WTC11 (cell line): ENCODE results near the gene VSNL1. TPM values are rescaled to one million over a fixed set of nuclear protein-coding genes. Genes with fewer than 3 reads are reported as not detected.

Source experiments
- ATAC-seq: fragments of 200-7000 bp; cut with Tn5 transposase; 2 replicates; pipeline ENCODE4 v1.10.0; 2021; ENCODE audit warnings: mild to moderate bottlenecking, moderate library complexity
- CTCF ChIA-PET: fragments of 300-600 bp; sonication (Branson Sonifier 250); formaldehyde crosslinking; loops from one replicate; lab custom pipeline; 2021; ENCODE audit warnings: antibody characterized with exemption; lab: Charles Lee
- POLR2A ChIA-PET: fragments of 350-600 bp; sonication (Branson Sonifier 250); formaldehyde crosslinking; loops from one replicate; lab custom pipeline; 2021; ENCODE audit warnings: antibody characterized with exemption; lab: Charles Lee
- DNase-seq: peaks from one replicate; pipeline ENCODE4 v3.0.0; 2021; ENCODE audit warnings: low spot score
- H3K27ac Mint-ChIP-seq: 2 replicates; pipeline ENCODE4 v1.8.0; 2021; ENCODE audit warnings: mixed read lengths
- H3K27me3 Mint-ChIP-seq: 2 replicates; pipeline ENCODE4 v1.8.0; 2021; ENCODE audit warnings: low read depth, mild to moderate bottlenecking, moderate library complexity, mixed read lengths
- H3K36me3 Mint-ChIP-seq: 2 replicates; pipeline ENCODE4 v1.8.0; 2021; ENCODE audit warnings: mixed read lengths
- H3K4me1 Mint-ChIP-seq: 2 replicates; pipeline ENCODE4 v1.8.0; 2022; ENCODE audit warnings: mixed read lengths
- H3K4me3 Mint-ChIP-seq: 2 replicates; pipeline ENCODE4 v1.8.0; 2021; ENCODE audit warnings: mild to moderate bottlenecking, moderate library complexity, mixed read lengths
- H3K9me3 Mint-ChIP-seq: 2 replicates; pipeline ENCODE4 v1.8.0; 2021; ENCODE audit warnings: mixed read lengths
- ATF1 ChIP-seq: sonication (generic); formaldehyde crosslinking; IDR thresholded peaks from 2 replicates; pipeline ENCODE4 v1.8.1; 2023; ENCODE audit warnings: mild to moderate bottlenecking, moderate library complexity, missing genetic modification reagents
- ELF4 ChIP-seq: sonication (generic); formaldehyde crosslinking; IDR thresholded peaks from 2 replicates; pipeline ENCODE4 v1.8.1; 2022; ENCODE audit warnings: low read depth, mild to moderate bottlenecking, moderate library complexity, missing genetic modification reagents
- FOXK1 ChIP-seq: sonication (generic); formaldehyde crosslinking; IDR thresholded peaks from 2 replicates; pipeline ENCODE4 v1.8.0; 2022; ENCODE audit warnings: mild to moderate bottlenecking, moderate library complexity, missing genetic modification reagents
- GTF2I ChIP-seq: fragments of 250-450 bp; sonication (Bioruptor Pico); conservative IDR thresholded peaks from 2 replicates; pipeline ENCODE4 v1.4.0; 2021; ENCODE audit warnings: mild to moderate bottlenecking
- IRF2 ChIP-seq: sonication (generic); formaldehyde crosslinking; IDR thresholded peaks from 2 replicates; pipeline ENCODE4 v1.8.0; 2022; ENCODE audit warnings: low read depth, missing genetic modification reagents, borderline replicate concordance
- JAZF1 ChIP-seq: fragments of 250-450 bp; sonication (Bioruptor Pico); IDR thresholded peaks from 2 replicates; pipeline ENCODE4 v1.9.0; 2021; ENCODE audit warnings: moderate library complexity, mild to moderate bottlenecking, inconsistent platforms
- JUN ChIP-seq: sonication (generic); formaldehyde crosslinking; IDR thresholded peaks from 2 replicates; pipeline ENCODE4 v1.8.0; 2023; ENCODE audit warnings: mild to moderate bottlenecking, missing genetic modification reagents
- NFE2L1 ChIP-seq: sonication (generic); formaldehyde crosslinking; IDR thresholded peaks from 2 replicates; pipeline ENCODE4 v1.8.1; 2023; ENCODE audit warnings: missing genetic modification reagents
- SOX15 ChIP-seq: fragments of 250-450 bp; sonication (Bioruptor Pico); IDR thresholded peaks from 2 replicates; pipeline ENCODE4 v1.9.0; 2021; ENCODE audit warnings: mild to moderate bottlenecking
- TEAD1 ChIP-seq: sonication (generic); formaldehyde crosslinking; IDR thresholded peaks from 2 replicates; pipeline ENCODE4 v1.8.0; 2022; ENCODE audit warnings: mild to moderate bottlenecking, missing genetic modification reagents
- TP53 ChIP-seq: sonication (generic); formaldehyde crosslinking; IDR thresholded peaks from 2 replicates; pipeline ENCODE4 v1.8.1; 2023; ENCODE audit warnings: mild to moderate bottlenecking, missing genetic modification reagents
- ZNF121 ChIP-seq: sonication (generic); formaldehyde crosslinking; IDR thresholded peaks from 2 replicates; pipeline ENCODE4 v1.8.0; 2023; ENCODE audit warnings: missing genetic modification reagents
- ZNF219 ChIP-seq: sonication (generic); formaldehyde crosslinking; IDR thresholded peaks from 2 replicates; pipeline ENCODE4 v1.8.0; 2023; ENCODE audit warnings: missing genetic modification reagents, mild to moderate bottlenecking, borderline replicate concordance
- ZNF317 ChIP-seq: sonication (generic); formaldehyde crosslinking; IDR thresholded peaks from 2 replicates; pipeline ENCODE4 v1.8.1; 2023; ENCODE audit warnings: low read depth, mild to moderate bottlenecking, moderate library complexity, missing genetic modification reagents, borderline replicate concordance
- ZNF416 ChIP-seq: fragments of 250-450 bp; sonication (Bioruptor Pico); IDR thresholded peaks from 2 replicates; pipeline ENCODE4 v1.9.0; 2021; ENCODE audit warnings: mild to moderate bottlenecking, inconsistent platforms
- ZNF423 ChIP-seq: fragments of 250-450 bp; sonication (Bioruptor Pico); IDR thresholded peaks from 2 replicates; pipeline ENCODE4 v2.1.2; 2022; ENCODE audit warnings: mild to moderate bottlenecking, moderate library complexity
- total RNA-seq: library from RNA; stranded (reverse); gene quantifications from 3 replicates; pipeline ENCODE4 v1.2.3, GENCODE V29; 2021
- TF ChIP-seq, protein P1 (sequence below): sonication (generic); formaldehyde crosslinking; IDR thresholded peaks from 2 replicates; pipeline ENCODE4 v1.8.1; 2023; ENCODE audit warnings: mild to moderate bottlenecking, missing genetic modification reagents, moderate library complexity
- TF ChIP-seq, protein P2 (sequence below): fragments of 200-600 bp; IDR thresholded peaks from 2 replicates; pipeline ENCODE4 v1.8.0; 2022; ENCODE audit warnings: antibody characterized with exemption
- TF ChIP-seq, protein P3 (sequence below): fragments of 250-450 bp; sonication (Bioruptor Pico); conservative IDR thresholded peaks from 2 replicates; pipeline ENCODE4 v1.9.0; 2021; ENCODE audit warnings: mild to moderate bottlenecking
- TF ChIP-seq, protein P4 (sequence below): sonication (generic); formaldehyde crosslinking; IDR thresholded peaks from 2 replicates; pipeline ENCODE4 v1.8.0; 2022; ENCODE audit warnings: mild to moderate bottlenecking, missing genetic modification reagents
- TF ChIP-seq, protein P5 (sequence below): sonication (generic); formaldehyde crosslinking; IDR thresholded peaks from 2 replicates; pipeline ENCODE4 v1.8.1; 2023; ENCODE audit warnings: mild to moderate bottlenecking, moderate library complexity, missing genetic modification reagents
- TF ChIP-seq, protein P6 (sequence below): fragments of 250-450 bp; sonication (Bioruptor Pico); IDR thresholded peaks from 2 replicates; pipeline ENCODE4 v1.9.0; 2021; ENCODE audit warnings: mild to moderate bottlenecking
- TF ChIP-seq, protein P7 (sequence below): sonication (generic); formaldehyde crosslinking; IDR thresholded peaks from 2 replicates; pipeline ENCODE4 v1.8.0; 2023; ENCODE audit warnings: missing genetic modification reagents, mild to moderate bottlenecking, borderline replicate concordance
- TF ChIP-seq, protein P8 (sequence below): sonication (generic); formaldehyde crosslinking; IDR thresholded peaks from 2 replicates; pipeline ENCODE4 v1.8.1; 2023; ENCODE audit warnings: mild to moderate bottlenecking, missing genetic modification reagents

VSNL1 gene
- total RNA-seq, 1 experiment from 2014 or later: 78.4 TPM

DNA sequence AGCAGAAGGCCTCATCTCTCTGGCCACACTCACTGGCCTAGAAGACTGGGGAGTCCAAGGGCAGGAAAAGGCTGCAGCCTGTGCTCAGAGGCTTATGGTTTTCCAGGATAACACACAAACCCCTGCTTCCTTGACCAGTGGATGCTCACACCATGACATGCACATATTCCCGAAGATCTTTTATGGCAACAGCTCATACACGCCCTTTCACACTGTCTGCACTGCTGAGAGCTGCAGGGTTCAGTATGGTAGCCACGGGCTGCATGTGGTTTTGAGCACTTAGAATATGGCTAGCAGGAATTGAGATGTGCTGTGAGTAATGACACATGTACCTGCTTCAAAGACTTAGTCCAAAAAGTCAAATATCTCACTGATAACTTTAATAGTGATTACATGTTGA lies 95.8 kb downstream of the VSNL1 start (continued):
- TF ChIP-seq, protein P1, sequence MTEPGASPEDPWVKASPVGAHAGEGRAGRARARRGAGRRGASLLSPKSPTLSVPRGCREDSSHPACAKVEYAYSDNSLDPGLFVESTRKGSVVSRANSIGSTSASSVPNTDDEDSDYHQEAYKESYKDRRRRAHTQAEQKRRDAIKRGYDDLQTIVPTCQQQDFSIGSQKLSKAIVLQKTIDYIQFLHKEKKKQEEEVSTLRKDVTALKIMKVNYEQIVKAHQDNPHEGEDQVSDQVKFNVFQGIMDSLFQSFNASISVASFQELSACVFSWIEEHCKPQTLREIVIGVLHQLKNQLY (CRISPR knock-in tag): no peak
- TF ChIP-seq JUN (CRISPR knock-in tag): no peak
- TF ChIP-seq ZNF219 (CRISPR knock-in tag): no peak
- TF ChIP-seq GTF2I: no peak
- TF ChIP-seq ATF1: no peak
- no peak for TF ChIP-seq ZNF121
- TF ChIP-seq, protein P2, sequence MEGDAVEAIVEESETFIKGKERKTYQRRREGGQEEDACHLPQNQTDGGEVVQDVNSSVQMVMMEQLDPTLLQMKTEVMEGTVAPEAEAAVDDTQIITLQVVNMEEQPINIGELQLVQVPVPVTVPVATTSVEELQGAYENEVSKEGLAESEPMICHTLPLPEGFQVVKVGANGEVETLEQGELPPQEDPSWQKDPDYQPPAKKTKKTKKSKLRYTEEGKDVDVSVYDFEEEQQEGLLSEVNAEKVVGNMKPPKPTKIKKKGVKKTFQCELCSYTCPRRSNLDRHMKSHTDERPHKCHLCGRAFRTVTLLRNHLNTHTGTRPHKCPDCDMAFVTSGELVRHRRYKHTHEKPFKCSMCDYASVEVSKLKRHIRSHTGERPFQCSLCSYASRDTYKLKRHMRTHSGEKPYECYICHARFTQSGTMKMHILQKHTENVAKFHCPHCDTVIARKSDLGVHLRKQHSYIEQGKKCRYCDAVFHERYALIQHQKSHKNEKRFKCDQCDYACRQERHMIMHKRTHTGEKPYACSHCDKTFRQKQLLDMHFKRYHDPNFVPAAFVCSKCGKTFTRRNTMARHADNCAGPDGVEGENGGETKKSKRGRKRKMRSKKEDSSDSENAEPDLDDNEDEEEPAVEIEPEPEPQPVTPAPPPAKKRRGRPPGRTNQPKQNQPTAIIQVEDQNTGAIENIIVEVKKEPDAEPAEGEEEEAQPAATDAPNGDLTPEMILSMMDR: no peak
- TF ChIP-seq, protein P3, sequence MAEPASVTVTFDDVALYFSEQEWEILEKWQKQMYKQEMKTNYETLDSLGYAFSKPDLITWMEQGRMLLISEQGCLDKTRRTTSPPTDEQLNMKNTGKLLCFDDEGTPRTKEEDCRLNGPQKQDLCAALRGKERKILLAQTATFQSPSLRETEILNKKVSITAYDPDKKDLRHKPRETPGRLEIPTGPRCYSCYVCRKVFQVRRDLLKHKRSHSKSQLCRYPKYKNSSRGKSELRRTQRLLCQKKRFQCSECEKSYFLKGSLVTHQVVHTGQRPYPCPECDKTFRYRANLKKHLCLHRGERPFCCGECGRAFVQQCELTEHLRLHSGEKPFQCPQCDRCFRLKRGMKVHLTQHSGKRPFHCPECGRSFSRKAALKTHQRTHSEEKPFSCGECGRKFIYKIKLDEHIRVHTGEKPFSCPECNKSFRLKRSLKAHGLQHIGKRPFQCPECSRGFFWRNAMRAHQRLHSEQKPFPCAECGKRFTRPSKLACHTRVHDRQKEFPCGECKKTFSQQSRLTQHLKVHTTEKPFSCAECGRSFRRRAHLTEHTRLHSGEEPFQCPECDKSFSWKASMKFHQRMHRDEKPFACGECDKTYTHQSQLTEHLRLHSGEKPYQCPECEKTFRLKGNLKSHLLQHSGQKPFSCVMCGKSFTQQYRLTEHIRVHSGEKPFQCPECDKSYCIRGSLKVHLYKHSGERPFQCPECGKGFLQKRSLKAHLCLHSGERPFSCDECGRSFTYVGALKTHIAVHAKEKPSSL (CRISPR knock-in tag): no peak
- TF ChIP-seq, protein P4, sequence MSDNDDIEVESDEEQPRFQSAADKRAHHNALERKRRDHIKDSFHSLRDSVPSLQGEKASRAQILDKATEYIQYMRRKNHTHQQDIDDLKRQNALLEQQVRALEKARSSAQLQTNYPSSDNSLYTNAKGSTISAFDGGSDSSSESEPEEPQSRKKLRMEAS (CRISPR knock-in tag): no peak
- TF ChIP-seq ELF4: no peak

DNA sequence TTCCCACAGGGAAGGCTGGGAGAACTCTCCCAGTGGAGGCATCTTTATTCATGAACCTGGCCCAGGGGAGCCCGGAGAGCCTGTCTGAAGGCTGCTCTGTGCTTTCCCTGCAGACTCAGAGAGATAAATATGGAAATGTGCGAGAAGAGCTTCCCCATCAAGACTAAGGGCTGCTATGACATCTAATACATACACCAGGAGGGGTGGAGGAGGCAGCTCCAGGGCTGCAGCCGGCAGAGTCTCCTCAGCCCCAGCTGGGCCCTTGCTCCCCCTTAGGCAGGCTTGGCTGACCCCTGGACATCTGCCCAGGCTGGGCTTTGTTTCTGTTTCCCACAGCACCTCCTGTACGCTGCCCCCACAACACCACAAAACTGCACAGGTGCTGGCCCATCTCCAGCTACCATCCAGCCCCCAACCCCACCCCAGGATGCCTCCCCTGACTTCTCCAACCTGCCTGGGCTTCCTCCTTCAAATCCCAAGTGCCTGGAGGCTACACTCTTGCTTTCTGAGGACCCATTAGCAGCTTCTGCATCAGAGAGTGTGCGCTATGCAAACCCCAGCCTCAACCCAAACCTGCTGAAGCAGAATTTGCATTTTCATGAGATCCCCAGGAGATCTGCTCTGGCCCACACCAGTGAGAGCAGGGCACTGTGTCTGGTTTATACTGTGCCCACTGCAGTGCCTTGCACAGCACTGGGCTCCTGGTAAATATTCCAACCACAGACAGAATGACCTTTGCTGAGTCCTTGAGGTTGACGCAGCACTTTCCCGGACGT lies 96.8 kb downstream of the VSNL1 start:
- H3K9me3 Mint-ChIP-seq: peaks cover 9% of the 10 kb centered on the region
- no peaks in the 10 kb centered on the region for H3K27me3 Mint-ChIP-seq
- H3K36me3 Mint-ChIP-seq: peaks cover 21% of the 10 kb centered on the region
- ATAC-seq (peak; percentile 57), DNase-seq (no peak)
- ChIA-PET POLR2A (interaction anchor here (1.2 kb wide), 1 partner anchor 8 kb away, joined by 3 read pairs; no protein-coding TSS in a partner anchor), CTCF (interaction anchor here (0.9 to 3.8 kb wide), 4 partner anchors 8 to 750 kb away, joined by 3 to 26 read pairs (median 4); no protein-coding TSS in a partner anchor)
- H3K4me1 Mint-ChIP-seq: peaks cover 49% of the 10 kb centered on the region
- H3K4me3 Mint-ChIP-seq: no peak overlapping the region
- H3K27ac Mint-ChIP-seq: peak overlapping the region; percentile 61
- TF ChIP-seq ZNF423 (CRISPR knock-in tag): no peak
- no peak for TF ChIP-seq FOXK1 (CRISPR knock-in tag)
- no peak for TF ChIP-seq IRF2 (CRISPR knock-in tag)
- no peak for TF ChIP-seq TP53 (CRISPR knock-in tag)
- TF ChIP-seq, protein P5, sequence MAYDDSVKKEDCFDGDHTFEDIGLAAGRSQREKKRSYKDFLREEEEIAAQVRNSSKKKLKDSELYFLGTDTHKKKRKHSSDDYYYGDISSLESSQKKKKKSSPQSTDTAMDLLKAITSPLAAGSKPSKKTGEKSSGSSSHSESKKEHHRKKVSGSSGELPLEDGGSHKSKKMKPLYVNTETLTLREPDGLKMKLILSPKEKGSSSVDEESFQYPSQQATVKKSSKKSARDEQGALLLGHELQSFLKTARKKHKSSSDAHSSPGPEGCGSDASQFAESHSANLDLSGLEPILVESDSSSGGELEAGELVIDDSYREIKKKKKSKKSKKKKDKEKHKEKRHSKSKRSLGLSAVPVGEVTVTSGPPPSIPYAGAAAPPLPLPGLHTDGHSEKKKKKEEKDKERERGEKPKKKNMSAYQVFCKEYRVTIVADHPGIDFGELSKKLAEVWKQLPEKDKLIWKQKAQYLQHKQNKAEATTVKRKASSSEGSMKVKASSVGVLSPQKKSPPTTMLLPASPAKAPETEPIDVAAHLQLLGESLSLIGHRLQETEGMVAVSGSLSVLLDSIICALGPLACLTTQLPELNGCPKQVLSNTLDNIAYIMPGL (CRISPR knock-in tag): no peak
- no peak for TF ChIP-seq ZNF317 (CRISPR knock-in tag)
- TF ChIP-seq JAZF1 (CRISPR knock-in tag): no peak
- no peak for TF ChIP-seq TEAD1 (CRISPR knock-in tag)
- TF ChIP-seq, protein P6, sequence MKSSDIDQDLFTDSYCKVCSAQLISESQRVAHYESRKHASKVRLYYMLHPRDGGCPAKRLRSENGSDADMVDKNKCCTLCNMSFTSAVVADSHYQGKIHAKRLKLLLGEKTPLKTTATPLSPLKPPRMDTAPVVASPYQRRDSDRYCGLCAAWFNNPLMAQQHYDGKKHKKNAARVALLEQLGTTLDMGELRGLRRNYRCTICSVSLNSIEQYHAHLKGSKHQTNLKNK (CRISPR knock-in tag): no peak
- no peak for TF ChIP-seq NFE2L1 (CRISPR knock-in tag)
- TF ChIP-seq SOX15 (CRISPR knock-in tag): no peak
- TF ChIP-seq, protein P7, sequence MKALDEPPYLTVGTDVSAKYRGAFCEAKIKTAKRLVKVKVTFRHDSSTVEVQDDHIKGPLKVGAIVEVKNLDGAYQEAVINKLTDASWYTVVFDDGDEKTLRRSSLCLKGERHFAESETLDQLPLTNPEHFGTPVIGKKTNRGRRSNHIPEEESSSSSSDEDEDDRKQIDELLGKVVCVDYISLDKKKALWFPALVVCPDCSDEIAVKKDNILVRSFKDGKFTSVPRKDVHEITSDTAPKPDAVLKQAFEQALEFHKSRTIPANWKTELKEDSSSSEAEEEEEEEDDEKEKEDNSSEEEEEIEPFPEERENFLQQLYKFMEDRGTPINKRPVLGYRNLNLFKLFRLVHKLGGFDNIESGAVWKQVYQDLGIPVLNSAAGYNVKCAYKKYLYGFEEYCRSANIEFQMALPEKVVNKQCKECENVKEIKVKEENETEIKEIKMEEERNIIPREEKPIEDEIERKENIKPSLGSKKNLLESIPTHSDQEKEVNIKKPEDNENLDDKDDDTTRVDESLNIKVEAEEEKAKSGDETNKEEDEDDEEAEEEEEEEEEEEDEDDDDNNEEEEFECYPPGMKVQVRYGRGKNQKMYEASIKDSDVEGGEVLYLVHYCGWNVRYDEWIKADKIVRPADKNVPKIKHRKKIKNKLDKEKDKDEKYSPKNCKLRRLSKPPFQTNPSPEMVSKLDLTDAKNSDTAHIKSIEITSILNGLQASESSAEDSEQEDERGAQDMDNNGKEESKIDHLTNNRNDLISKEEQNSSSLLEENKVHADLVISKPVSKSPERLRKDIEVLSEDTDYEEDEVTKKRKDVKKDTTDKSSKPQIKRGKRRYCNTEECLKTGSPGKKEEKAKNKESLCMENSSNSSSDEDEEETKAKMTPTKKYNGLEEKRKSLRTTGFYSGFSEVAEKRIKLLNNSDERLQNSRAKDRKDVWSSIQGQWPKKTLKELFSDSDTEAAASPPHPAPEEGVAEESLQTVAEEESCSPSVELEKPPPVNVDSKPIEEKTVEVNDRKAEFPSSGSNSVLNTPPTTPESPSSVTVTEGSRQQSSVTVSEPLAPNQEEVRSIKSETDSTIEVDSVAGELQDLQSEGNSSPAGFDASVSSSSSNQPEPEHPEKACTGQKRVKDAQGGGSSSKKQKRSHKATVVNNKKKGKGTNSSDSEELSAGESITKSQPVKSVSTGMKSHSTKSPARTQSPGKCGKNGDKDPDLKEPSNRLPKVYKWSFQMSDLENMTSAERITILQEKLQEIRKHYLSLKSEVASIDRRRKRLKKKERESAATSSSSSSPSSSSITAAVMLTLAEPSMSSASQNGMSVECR (CRISPR knock-in tag): no peak
- TF ChIP-seq ZNF416: no peak
- TF ChIP-seq, protein P8, sequence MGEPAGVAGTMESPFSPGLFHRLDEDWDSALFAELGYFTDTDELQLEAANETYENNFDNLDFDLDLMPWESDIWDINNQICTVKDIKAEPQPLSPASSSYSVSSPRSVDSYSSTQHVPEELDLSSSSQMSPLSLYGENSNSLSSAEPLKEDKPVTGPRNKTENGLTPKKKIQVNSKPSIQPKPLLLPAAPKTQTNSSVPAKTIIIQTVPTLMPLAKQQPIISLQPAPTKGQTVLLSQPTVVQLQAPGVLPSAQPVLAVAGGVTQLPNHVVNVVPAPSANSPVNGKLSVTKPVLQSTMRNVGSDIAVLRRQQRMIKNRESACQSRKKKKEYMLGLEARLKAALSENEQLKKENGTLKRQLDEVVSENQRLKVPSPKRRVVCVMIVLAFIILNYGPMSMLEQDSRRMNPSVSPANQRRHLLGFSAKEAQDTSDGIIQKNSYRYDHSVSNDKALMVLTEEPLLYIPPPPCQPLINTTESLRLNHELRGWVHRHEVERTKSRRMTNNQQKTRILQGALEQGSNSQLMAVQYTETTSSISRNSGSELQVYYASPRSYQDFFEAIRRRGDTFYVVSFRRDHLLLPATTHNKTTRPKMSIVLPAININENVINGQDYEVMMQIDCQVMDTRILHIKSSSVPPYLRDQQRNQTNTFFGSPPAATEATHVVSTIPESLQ (CRISPR knock-in tag): no peak
